DMS153 (cell line): ENCODE measurements around the gene SMPD1.

Experiments used
- DNase-seq: peaks from one replicate; lab custom pipeline; 2025; lab: John Stamatoyannopoulos, UW

The SMPD1 gene

GRCh38 chr11:6415797-6416196 lies 25.5 kb downstream of the SMPD1 start:
- no peak for DNase-seq

- no peak for DNase-seq
Measured at GRCh38 chr11:6417907-6418556, 27.8 kb downstream of the SMPD1 start.

GRCh38 chr11:6418557-6419008 lies 28.3 kb downstream of the SMPD1 start:
- no peak for DNase-seq

- DNase-seq: no peak
Measured at GRCh38 chr11:6419009-6419631, 28.8 kb downstream of the SMPD1 start, which contains the start of gene APBB1. APBB1 (minus strand) TSS chr11:6419094; CDS start chr11:6411347, 7,747 bp downstream.

- DNase-seq: no peak
Measured at GRCh38 chr11:6420677-6421076, 30.4 kb downstream of the SMPD1 start.

- no peak for DNase-seq
Measured at GRCh38 chr11:6427516-6427915, 37.2 kb downstream of the SMPD1 start.

GRCh38 chr11:6431861-6432260 lies 41.6 kb downstream of the SMPD1 start:
- DNase-seq: no peak

GRCh38 chr11:6433998-6434660 lies 43.9 kb downstream of the SMPD1 start:
- no peak for DNase-seq

GRCh38 chr11:6437423-6437822 lies 47.1 kb downstream of the SMPD1 start:
- DNase-seq: no peak

GRCh38 chr11:6437993-6438392 lies 47.7 kb downstream of the SMPD1 start:
- DNase-seq: no peak

- peak; percentile 78 for DNase-seq
Measured at GRCh38 chr11:6438979-6439571, 48.8 kb downstream of the SMPD1 start.

- DNase-seq: no peak
Measured at GRCh38 chr11:6440906-6441358, 50.7 kb downstream of the SMPD1 start, which contains the start of gene HPX. HPX (minus strand) TSS chr11:6440987; CDS start chr11:6440963, 24 bp downstream.

- no peak for DNase-seq
Measured at GRCh38 chr11:6442441-6442840, 52.2 kb downstream of the SMPD1 start.

GRCh38 chr11:6443269-6444003 lies 53.2 kb downstream of the SMPD1 start:
- no peak for DNase-seq
